ENCODE measurements around the gene SPNS3.

SPNS3 gene

GRCh38 chr17:4474093-4474492 lies 40.4 kb downstream of the SPNS3 start:
- no peak for DNase-seq

DNA sequence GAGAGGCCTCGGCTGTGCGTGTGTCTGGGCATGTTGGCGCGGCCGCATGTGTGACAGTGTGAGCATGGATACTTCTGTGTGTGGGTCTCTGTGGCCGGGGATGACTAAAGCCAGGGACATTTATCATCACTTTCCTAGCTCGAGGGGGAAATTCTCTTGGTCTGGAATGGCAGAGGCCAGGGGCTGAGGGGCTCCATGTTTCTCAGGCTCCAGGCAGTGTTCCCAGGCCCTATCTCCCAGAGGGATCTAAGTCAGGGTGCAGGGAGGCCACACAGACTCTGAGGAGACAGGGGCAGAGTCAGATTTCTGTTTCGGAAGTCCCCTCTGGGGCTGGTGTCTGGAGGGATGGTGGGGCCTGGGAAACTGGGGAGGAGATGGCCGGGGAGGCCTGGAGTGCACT lies 41.3 kb downstream of the SPNS3 start:
- DNase-seq = no peak

- no peak for DNase-seq
Measured at GRCh38 chr17:4475463-4475862, 41.7 kb downstream of the SPNS3 start.

DNA sequence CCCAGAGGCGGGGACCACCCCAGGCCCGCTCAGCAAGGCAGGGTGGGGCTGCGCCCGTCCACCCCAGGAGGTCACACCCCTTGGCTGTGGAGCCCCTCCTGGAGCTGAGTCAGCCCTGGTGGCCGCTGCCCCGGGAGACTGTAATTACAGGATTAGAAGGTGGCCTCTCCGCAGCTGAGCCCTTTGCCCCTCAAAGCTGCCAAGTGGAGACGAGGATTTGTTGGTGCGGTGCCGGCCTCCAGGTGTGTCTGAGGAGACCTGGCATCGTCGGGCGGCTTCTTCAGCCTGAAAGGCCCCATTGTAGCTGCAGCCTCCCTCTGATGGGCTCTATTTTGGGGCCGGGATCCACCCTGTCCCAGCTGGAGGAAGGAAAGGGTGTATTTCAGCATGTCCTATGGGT lies 42.3 kb downstream of the SPNS3 start:
- DNase-seq = no peak

GRCh38 chr17:4476511-4477070 lies 42.9 kb downstream of the SPNS3 start:
- DNase-seq = no peak

GRCh38 chr17:4477255-4477791 lies 43.6 kb downstream of the SPNS3 start:
- DNase-seq = peak in 1 of 2 experiments; percentile 36

DNA sequence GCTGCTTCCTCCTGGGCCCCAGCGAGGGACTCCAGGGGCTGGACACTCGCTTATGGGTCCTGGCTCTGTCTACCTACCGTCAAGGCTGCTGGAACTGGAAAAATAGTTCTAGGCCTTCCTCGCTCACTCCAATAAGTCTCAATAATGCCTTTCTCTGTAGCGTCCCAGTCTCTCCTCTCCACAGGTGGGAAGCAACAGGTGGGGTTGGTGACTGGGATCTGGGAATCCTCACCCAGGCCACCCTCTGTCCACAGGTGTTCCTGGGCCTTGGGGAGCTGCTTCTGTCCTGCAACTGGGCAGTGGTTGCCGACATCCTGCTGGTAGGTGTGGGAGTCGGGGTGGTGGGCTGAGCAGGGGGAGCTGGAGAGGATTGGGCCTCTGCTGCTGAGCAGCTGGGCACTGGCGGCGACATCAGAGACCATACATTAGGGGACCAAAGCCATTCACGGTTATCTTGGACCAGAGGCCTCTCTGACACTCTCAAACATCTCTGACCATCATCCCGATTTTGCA lies 44.6 kb downstream of the SPNS3 start:
- DNase-seq = no peak

DNA sequence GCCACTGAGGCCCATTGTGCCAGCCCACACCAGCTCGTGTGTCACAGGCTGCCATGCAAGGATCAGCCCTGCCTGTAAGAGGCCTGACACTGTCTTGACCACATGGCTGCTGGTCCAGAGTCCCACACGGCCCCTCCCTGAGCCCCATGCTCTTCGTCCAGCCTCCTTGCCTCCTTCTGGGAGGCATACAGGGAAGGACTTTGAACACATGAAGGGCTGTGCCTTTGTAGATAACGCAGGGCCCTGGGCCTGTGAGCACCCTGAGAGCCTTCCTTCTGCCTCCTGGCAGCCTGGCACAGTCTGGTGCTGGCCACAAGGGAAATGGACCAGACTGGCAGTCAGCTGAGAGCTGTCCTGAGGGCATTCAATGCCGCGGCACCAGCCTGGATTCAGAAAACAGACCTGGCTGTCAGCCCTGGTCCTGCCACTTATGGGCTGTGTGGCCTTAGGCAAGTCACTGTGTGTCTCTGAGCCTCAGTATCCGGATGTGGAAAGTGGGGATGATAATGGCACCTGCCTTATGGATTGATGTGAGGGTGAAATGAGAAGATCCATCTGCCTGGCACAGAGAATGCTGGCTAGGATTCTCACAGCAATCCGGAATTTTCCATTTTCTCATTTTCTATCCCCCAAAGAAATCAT lies 45.7 kb downstream of the SPNS3 start:
- no peak for DNase-seq

DNA sequence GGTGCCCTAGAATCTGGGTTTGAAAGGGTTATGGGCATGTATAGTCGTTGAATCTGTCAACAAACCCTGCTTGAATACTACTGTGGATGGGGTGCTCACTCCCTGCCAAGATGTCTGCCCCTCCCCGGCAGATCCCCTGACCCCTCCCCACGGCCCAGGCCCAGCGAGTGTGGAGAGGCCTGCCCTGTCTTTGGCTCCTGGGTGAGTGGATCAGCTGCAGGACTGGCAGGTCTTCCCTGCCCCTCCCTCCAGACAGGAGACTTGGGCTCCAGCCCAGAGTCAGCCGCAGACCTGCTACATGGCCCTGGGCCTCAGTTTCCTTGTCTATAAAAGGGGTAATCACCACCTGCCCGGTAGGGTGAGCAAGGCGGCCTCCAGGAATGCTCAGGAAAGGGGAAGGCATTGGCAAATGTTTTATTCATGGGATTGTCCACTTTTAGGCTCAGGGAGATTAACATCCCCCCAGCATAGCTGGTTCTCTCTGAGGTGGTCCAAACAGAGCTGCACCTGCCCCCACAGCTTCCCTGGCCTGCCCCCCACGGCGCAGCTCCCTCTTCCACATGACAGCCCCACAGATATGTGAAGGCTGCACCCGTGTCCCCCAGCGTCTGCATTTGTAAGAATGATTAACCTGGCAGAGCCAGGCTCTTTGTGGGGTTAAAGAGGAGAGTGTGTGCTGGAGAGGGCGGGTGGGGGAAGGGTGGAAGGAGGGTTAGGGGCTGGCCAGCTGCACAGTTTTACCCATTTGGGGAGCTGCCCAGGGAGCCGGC lies 46.4 kb downstream of the SPNS3 start:
- DNase-seq = no peak

GRCh38 chr17:4480929-4481898 lies 47.5 kb downstream of the SPNS3 start:
- DNase-seq = peak; percentile 43 to 54

DNA sequence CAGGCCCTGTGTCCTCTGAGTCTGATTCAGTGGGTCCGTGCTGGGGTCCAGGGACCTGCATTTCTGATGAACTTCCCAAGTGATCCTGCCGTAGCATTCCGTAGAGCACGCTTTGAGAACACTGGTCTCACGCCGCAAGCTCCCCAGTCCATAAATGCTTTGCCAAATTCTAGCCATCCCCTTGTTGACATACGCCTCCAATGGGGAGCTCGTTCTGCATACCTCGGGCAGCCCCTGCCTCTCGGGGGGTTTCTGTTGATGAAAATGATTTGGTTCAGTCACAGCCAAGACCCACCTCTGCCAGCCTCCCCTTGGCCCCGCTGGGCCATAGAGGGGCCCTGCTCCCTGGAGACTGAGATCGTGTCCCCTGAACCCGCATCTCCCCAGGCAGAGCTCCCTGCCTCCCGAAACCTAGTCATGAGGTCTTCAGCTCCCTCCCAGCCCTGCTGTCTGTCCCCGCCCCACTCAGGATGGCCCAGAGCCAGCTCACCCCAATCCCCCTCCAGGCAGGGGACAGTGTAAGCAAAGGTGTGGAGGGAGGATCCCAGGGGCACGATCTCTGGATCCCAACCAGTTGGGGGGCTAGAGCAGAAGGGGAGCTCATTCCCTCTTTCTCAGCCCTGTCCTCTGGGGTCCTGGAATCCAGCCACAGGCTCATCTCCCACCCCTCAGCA lies 48.7 kb downstream of the SPNS3 start:
- no peak for DNase-seq

DNA sequence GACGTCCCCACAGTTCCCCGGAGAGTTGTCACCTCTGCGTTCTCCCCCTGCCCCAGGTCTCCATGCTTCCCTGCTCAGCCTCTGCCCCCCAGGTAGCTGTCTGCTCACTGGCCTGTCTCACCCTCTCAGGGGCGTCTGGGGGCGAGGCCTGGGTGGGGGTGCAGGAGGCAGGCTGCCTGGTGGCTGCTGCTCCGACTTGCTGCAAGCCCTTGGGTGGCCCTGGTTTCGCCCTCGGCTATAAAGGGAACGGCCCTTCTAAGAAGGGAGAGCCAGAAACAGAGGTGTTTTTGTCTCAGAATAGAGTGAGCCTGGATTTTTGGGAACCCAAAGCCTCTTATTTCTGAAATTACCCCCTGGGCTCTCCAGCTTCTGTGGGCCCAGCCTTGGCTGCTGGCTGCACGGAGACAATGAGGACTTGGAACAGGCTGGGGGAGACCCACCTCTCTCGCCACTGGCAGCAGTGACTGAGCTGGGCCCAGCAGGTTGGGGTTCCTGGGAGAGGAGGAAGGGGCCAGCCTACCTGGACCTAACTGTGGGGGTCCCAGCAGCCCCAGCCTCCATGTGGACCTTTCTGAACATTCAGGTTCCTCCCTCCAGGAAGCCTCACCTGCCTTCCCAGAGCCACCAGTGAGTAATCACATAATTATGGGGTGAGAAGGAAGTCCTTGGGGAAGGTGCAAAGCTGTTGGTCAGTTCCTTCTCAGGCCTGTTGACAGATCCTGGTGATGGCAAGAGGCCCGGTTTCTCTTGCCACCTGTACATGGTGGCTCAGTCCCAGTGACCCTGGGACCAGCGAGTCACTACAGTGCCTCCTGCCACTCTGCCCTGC lies 49.5 kb downstream of the SPNS3 start:
- no peak for DNase-seq

DNA sequence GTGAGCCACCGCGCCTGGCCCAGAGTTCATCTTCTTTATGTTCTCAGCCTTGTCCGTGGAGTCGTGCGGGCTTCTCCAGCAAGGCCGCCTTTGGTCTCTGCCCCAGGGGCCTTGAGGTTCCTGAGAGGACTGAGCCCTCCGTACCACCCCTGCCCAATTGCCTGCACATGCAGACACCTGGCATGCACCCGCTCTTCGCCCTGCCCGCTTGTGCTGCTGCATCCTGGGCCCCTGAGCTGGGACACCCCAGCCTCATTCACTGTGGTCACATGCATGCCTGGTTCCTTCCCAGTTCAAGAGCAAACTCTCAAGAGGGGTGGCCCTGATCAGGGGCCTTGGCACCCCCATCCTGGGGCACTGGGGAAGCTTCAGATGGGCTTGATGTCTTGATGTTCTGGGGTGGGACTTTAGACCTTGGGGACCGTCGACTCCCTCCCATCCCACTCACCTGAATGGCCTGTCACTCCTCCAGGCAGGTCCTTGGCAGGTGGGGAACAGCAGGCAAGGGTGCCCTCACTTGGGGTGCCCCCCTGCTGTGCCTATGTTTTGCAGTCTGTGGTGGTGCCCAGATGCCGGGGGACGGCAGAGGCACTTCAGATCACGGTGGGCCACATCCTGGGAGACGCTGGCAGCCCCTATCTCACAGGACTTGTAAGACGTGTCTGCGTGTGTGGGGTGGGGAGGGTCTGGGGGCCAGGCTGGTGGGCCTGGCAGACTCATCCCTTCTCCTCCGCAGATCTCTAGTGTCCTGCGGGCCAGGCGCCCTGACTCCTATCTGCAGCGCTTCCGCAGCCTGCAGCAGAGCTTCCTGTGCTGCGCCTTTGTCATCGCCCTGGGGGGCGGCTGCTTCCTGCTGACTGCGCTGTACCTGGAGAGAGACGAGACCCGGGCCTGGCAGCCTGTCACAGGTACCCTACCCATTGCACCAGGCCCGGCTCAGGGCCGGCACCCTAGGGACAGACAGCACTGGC lies 52.2 kb downstream of the SPNS3 start:
- DNase-seq = peak; percentile 50 to 63

DNA sequence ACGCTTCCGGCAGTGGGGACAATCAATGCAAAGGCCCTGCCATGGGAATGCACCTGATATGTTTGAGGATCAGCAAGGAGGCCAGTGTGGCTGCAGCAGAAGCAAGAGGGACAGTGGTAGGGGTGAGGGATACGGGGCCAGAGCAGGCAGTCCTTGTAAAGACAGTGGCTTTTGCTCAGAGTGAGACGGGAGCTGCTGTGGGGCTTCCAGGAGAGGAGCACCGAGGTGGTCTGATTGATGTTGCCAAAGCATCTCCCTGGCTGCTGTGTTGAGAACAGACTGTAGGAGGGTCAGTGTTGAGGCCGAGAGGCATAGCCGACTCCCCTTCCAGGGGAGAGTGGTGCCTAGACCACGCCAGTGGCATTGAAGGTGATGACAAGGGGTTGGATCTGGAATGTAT lies 53.6 kb downstream of the SPNS3 start:
- no peak for DNase-seq

DNA sequence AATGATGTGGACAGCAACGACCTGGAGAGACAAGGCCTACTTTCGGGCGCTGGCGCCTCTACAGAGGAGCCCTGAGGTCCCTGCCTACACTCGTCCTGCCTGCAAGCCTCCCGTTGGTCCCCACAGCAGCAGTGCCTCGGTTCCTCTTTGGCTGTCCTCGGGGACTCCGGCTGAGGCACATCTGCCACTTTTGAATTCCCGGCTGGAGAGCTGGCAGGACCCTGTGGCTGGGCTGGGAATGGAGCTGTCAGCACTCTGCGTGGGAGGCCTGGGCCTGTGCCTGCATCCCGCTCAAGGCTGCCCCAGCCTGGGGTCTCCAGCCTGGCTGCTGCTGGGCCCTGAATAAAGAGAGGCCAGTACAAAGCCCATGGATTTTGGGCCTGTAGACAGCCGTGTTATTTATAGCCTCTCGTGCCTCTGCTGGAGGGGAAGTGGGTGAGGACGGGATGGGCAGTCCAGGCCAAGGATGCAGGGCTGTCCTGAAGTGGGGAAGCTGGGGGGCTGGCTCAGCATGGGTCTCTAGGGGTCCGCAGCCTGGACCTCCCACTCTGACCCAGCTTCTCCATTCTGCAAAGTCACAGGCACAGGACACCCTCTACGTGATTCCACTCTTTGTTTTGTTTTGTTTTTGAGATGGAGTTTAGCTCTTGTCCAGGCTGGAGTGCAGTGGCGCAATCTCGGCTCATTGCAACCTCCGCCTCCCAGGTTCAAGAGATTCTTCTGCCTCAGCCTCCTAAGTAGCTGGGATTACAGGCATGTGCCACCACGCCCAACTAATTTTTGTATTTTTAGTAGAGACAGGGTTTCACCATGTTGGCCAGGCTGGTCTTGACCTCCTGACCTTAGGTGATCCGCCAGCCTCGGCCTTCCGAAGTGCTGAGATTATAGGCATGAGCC lies 54.3 kb downstream of the SPNS3 start:
- no peak for DNase-seq

GRCh38 chr17:4488989-4489595 lies 55.4 kb downstream of the SPNS3 start:
- no peak for DNase-seq

GRCh38 chr17:4490109-4490591 lies 56.4 kb downstream of the SPNS3 start:
- no peak for DNase-seq

DNA sequence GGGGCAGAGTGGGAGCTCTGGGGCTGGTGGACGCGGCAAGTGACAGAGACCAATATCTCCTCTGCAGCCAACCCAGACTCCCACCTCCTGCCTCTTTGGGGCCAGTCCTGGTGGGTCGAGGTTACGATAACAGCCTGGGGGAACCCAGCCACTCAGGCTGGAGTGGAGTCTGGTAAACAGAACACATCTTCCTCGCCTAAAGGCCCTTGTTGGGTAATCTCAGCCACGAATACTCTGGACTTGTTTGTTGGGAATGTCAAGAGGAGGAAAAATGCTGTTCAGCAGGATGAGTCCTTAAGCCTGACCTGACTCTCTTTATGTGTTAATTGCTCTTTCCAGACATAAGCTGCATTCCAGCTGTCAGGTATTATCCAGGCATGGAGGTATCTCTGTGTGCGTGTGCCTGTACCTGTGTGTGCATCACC lies 56.9 kb downstream of the SPNS3 start:
- DNase-seq = no peak

Measured in activated CD4-positive, alpha-beta T cell treated with anti-CD3 and anti-CD28 coated beads, Interleukin-2, amount 50 U/mL, for 48 hours (primary cell).